HCT116 (cell line): ENCODE measurements around the gene NPNT. TPM values are rescaled to one million over a fixed set of nuclear protein-coding genes. Genes with fewer than 3 reads are reported as not detected.

Experiments
- ATAC-seq: fragments of 200-7000 bp; cut with Tn5 transposase; 2 replicates; pipeline ENCODE4 v1.9.1; 2020; ENCODE audit warnings: mild to moderate bottlenecking, moderate library complexity
- BruUV-seq: library from RNA; stranded (reverse); fragments of 400-500 nt; replicated peaks from 2 replicates; lab custom pipeline; 2021; lab: Mats Ljungman, UMichigan
- CTCF ChIA-PET: fragments of 300-600 bp; sonication (Branson Sonifier 250); formaldehyde crosslinking; loops from one replicate; lab custom pipeline; 2021; ENCODE audit warnings: antibody characterized with exemption; lab: Charles Lee
- POLR2A ChIA-PET: fragments of 300-600, 350-600 bp; sonication (Branson Sonifier 250); formaldehyde crosslinking; loops from one replicate; lab custom pipeline; 2021; ENCODE audit warnings: antibody characterized with exemption; lab: Charles Lee
- RAD21 ChIA-PET, 2 experiments: fragments of 300-600 bp; sonication (Branson Sonifier 250); formaldehyde crosslinking; loops; one replicate each; lab custom pipeline; 2023; ENCODE audit warnings: low total read pairs in 2 of 2; ENCODE audit not compliant: uncharacterized antibody in 2 of 2, unreplicated experiment in 2 of 2, low non-redundant PET in 1 of 2; lab: Charles Lee
- DNase-seq: peaks from one replicate; pipeline ENCODE4 v3.0.0-alpha.2; 2010; ENCODE audit warnings: low read depth, low spot score
- H2AFZ ChIP-seq: fragments of 200-600 bp; shearing (Covaris generic), sonication (generic); 2 replicates; pipeline ENCODE4 v1.6.1; 2017; ENCODE audit warnings: low read depth, mixed run types, mixed read lengths, antibody characterized with exemption, low read length; ENCODE audit not compliant: poor library complexity, severe bottlenecking
- H3K27ac ChIP-seq: 2 replicates; pipeline ENCODE4 v1.5.1; 2012; ENCODE audit warnings: low read depth, low read length
- H3K27me3 ChIP-seq: fragments of 200-600 bp; sonication (generic); 2 replicates; pipeline ENCODE4 v1.6.1; 2016; ENCODE audit warnings: mixed run types, low read length, mixed read lengths; ENCODE audit not compliant: insufficient read depth
- H3K36me3 ChIP-seq, 2 experiments: fragments of 200-500 bp in 1 of 2; fragments of 200-600 bp in 1 of 2; sonication (Bioruptor generic) in 1 of 2; sonication (generic) in 1 of 2; 2 replicates each; pipeline versions ENCODE4 v1.5.1 to v1.6.1; 2014 to 2016; ENCODE audit warnings: low read length in 2 of 2, inconsistent platforms in 1 of 2, mixed read lengths in 1 of 2, mixed run types in 1 of 2; ENCODE audit not compliant: insufficient read depth in 2 of 2, control insufficient read depth in 1 of 2
- H3K4me1 ChIP-seq, 2 experiments: fragments of 200-600 bp in 1 of 2; sonication (generic) in 1 of 2; 2 replicates each; pipeline versions ENCODE4 v1.5.1 to v1.6.1; 2012 to 2017; ENCODE audit warnings: low read length in 2 of 2, inconsistent platforms in 1 of 2, mild to moderate bottlenecking in 1 of 2, mixed read lengths in 1 of 2, mixed run types in 1 of 2, moderate library complexity in 1 of 2; ENCODE audit not compliant: insufficient read depth in 2 of 2, control insufficient read depth in 1 of 2
- H3K4me2 ChIP-seq: fragments of 200-600 bp; sonication (generic); 2 replicates; pipeline ENCODE4 v1.6.1; 2017; ENCODE audit warnings: mixed run types, low read length, mixed read lengths
- H3K4me3 ChIP-seq, 2 experiments: fragments of 200-600 bp in 1 of 2; sonication (generic) in 1 of 2; replicated peaks in 1 of 2; 2 replicates each; pipeline ENCODE4 v1.5.1; 2011 to 2016; ENCODE audit warnings: low read length in 2 of 2, control low read depth in 1 of 2, low read depth in 1 of 2, mild to moderate bottlenecking in 1 of 2, mixed read lengths in 1 of 2, mixed run types in 1 of 2
- H3K79me2 ChIP-seq: fragments of 200-600 bp; sonication (generic); 2 replicates; pipeline ENCODE4 v1.6.1; 2017; ENCODE audit warnings: mild to moderate bottlenecking, mixed run types, low read length, moderate library complexity, mixed read lengths; ENCODE audit not compliant: insufficient read depth
- H3K9ac ChIP-seq: fragments of 200-600 bp; sonication (generic); 2 replicates; pipeline ENCODE4 v1.6.1; 2016; ENCODE audit warnings: low read length, mixed read lengths
- H3K9me2 ChIP-seq: fragments of 200-600 bp; sonication (generic), shearing (Covaris generic); 2 replicates; pipeline ENCODE4 v1.6.1; 2017; ENCODE audit warnings: mixed run types, mild to moderate bottlenecking, moderate library complexity; ENCODE audit not compliant: insufficient read depth
- H3K9me3 ChIP-seq, 2 experiments: fragments of 200-500 bp in 1 of 2; fragments of 200-600 bp in 1 of 2; sonication (Bioruptor generic) in 1 of 2; sonication (generic) in 1 of 2; 2 replicates each; pipeline ENCODE4 v1.6.1; 2014 to 2017; ENCODE audit warnings: low read length in 2 of 2, mixed read lengths in 2 of 2, inconsistent platforms in 1 of 2, low read depth in 1 of 2, mild to moderate bottlenecking in 1 of 2, mixed run types in 1 of 2, moderate library complexity in 1 of 2; ENCODE audit not compliant: control insufficient read depth in 1 of 2, insufficient read depth in 1 of 2
- H4K20me1 ChIP-seq: fragments of 200-600 bp; sonication (generic), shearing (Covaris generic); 2 replicates; pipeline ENCODE4 v1.6.1; 2017; ENCODE audit warnings: mixed run types, mild to moderate bottlenecking, moderate library complexity; ENCODE audit not compliant: insufficient read depth
- CEBPB ChIP-seq: IDR thresholded peaks from 2 replicates; pipeline ENCODE4 v1.6.1; 2012; ENCODE audit warnings: low read depth
- FOSL1 ChIP-seq: IDR thresholded peaks from 2 replicates; pipeline ENCODE4 v1.6.1; 2012; ENCODE audit warnings: low read depth
- JUND ChIP-seq: IDR thresholded peaks from 2 replicates; pipeline ENCODE4 v1.6.1; 2012
- RAD21 ChIP-seq: IDR thresholded peaks from 2 replicates; pipeline ENCODE4 v1.6.1; 2012; ENCODE audit warnings: low read depth, mild to moderate bottlenecking
- SP1 ChIP-seq: IDR thresholded peaks from 2 replicates; pipeline ENCODE4 v1.6.1; 2012; ENCODE audit warnings: low read depth
- TCF7L2 ChIP-seq: IDR thresholded peaks from 2 replicates; pipeline ENCODE4 v1.7.0; 2011; ENCODE audit warnings: borderline replicate concordance, inconsistent platforms; ENCODE audit not compliant: insufficient read depth, insufficient read length; ENCODE audit errors: extremely low read depth
- ZFX ChIP-seq: fragments of 450-650 bp; IDR thresholded peaks from 2 replicates; pipeline ENCODE4 v1.6.1; 2017
- ZNF274 ChIP-seq: fragments of 200-500 bp; sonication (Bioruptor generic); IDR thresholded peaks from 2 replicates; pipeline ENCODE4 v1.6.1; 2014; ENCODE audit warnings: mild to moderate bottlenecking, low read depth, low read length, inconsistent platforms
- intact Hi-C: fragments of 100-400 bp; cut with micrococcal nuclease; formaldehyde crosslinking; loops from 2 replicates; pipeline ENCODE4 v1.10.0; 2022
- total RNA-seq: library from RNA; stranded (reverse); gene quantifications from one replicate; pipeline ENCODE4 v1.2.1, GENCODE V29; 2021; ENCODE audit not compliant: unreplicated experiment
- TF ChIP-seq, protein P1 (sequence below), 3 experiments: fragments of 200-600 bp in 1 of 3; sonication (generic) in 1 of 3; IDR thresholded peaks in 2 of 3; conservative IDR thresholded peaks in 1 of 3; 2 replicates each; pipeline ENCODE4 v1.5.1; 2012 to 2017; ENCODE audit warnings: low read depth in 2 of 3, low read length in 2 of 3, antibody characterized with exemption in 1 of 3, borderline replicate concordance in 1 of 3, control low read depth in 1 of 3, mild to moderate bottlenecking in 1 of 3, mixed read lengths in 1 of 3, mixed run types in 1 of 3, moderate library complexity in 1 of 3; ENCODE audit not compliant: insufficient read depth in 1 of 3

Gene NPNT
- total RNA-seq, 1 experiment from 2014 or later: 15.8 TPM

DNA sequence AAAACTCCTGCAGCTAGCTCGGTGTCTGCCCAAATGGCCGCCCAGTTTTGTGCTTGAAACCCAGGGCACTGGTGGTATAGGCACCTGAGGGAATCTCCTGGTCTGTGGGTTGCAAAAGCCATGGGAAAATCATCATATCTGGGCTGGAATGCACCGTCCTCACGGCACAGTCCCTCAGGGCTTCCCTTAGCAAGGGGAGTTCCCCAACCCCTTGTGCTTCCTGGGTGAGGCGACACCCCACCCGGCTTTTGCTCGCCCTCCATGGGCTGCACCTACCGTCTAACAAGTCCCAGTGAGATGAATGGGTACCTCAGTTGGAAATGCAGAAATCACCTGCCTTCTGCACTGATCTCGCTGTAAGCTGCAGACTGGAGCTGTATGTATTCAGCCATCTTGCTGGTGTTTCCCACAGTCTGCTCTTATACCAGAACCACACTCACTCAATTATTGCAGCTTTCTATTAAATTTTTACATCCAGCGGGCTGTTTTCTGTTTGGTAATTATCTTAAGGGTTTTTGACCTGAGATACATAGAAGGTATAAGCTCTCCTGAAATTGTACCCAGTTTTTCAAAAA, 36.7 kb upstream of the NPNT start:
- H4K20me1 ChIP-seq: no peaks in the 10 kb centered on the region
- ChIA-PET POLR2A (no interaction called here), RAD21 (no interaction called here)
- H3K9ac ChIP-seq: no peak overlapping the region
- H3K4me3 ChIP-seq: no peak overlapping the region
- H3K79me2 ChIP-seq: no peaks in the 10 kb centered on the region
- no peaks in the 10 kb centered on the region for H3K27me3 ChIP-seq
- peaks cover 0 to 13% of the 10 kb centered on the region in 2 experiments; a peak in 3 of 4 replicates for H3K4me1 ChIP-seq
- ATAC-seq: no peak
- H2AFZ ChIP-seq: no peak overlapping the region
- TF ChIP-seq, protein P1, sequence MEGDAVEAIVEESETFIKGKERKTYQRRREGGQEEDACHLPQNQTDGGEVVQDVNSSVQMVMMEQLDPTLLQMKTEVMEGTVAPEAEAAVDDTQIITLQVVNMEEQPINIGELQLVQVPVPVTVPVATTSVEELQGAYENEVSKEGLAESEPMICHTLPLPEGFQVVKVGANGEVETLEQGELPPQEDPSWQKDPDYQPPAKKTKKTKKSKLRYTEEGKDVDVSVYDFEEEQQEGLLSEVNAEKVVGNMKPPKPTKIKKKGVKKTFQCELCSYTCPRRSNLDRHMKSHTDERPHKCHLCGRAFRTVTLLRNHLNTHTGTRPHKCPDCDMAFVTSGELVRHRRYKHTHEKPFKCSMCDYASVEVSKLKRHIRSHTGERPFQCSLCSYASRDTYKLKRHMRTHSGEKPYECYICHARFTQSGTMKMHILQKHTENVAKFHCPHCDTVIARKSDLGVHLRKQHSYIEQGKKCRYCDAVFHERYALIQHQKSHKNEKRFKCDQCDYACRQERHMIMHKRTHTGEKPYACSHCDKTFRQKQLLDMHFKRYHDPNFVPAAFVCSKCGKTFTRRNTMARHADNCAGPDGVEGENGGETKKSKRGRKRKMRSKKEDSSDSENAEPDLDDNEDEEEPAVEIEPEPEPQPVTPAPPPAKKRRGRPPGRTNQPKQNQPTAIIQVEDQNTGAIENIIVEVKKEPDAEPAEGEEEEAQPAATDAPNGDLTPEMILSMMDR (IDR thresholded peaks at IDR 0.05 in 2 of 3, conservative IDR thresholded peaks at IDR 0.05 in 1 of 3; ENCODE audit: borderline replicate concordance in 1 of 3, insufficient read depth in 1 of 3, low read depth in 2 of 3, low read length in 2 of 3): no peak
- no peak for TF ChIP-seq ZNF274
- TF ChIP-seq ZFX: no peak
- no peak for TF ChIP-seq CEBPB
- no peak for TF ChIP-seq RAD21
- TF ChIP-seq, all 23 proteins: peak for 0
- no peak for DNase-seq
- CTCF ChIA-PET: no interaction called here
- Histone ChIP-seq H3K27ac (no peak overlapping the region), H3K4me2 (peak overlapping the region; percentile 50; the same call in 1 of the 2 replicates), H3K9me2 (no peaks in the 10 kb centered on the region), H3K36me3 (no peaks in the 10 kb centered on the region), H3K9me3 (no peaks in the 10 kb centered on the region)
- intact Hi-C loops: no loop called here
- no TSS peak for BruUV-seq

DNA sequence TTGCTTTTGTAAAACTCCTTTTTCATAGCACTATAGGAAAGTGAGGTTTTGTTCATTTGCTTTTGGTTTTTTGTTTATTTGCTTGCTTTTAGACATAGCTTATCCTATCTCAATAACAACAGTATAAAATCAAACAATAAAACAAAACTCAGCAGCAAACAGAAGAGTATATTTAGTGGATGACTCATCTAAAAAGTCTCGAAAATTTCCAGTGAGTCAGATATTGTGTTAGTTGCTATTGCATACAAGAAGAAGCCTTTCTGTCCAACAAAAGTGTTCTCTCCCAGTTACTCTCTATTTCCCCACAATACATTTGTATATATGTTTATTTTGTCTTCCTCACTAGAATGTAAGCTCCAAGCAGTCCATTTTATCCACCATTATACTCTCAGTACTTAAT, 36.0 kb upstream of the NPNT start:
- Histone ChIP-seq H3K9me2 (no peaks in the 10 kb centered on the region), H3K4me1 (peaks cover 0 to 13% of the 10 kb centered on the region in 2 experiments; a peak in 3 of 4 replicates), H3K4me2 (peak overlapping the region; percentile 50)
- no TSS peak for BruUV-seq
- intact Hi-C loops: no loop called here
- TF ChIP-seq JUND: peak; percentile 63
- TF ChIP-seq FOSL1: peak; percentile 77
- peak; percentile 35; the same call in 1 of the 2 replicates for TF ChIP-seq SP1
- TF ChIP-seq CEBPB: peak; percentile 39; the same call in 1 of the 2 replicates
- TF ChIP-seq TCF7L2: no peak
- TF ChIP-seq, all 23 proteins: peak for 4
- Histone ChIP-seq H3K27me3 (no peaks in the 10 kb centered on the region), H2AFZ (no peak overlapping the region), H3K27ac (no peak overlapping the region), H4K20me1 (no peaks in the 10 kb centered on the region), H3K9me3 (no peaks in the 10 kb centered on the region), H3K36me3 (no peaks in the 10 kb centered on the region), H3K9ac (no peak overlapping the region), H3K79me2 (no peaks in the 10 kb centered on the region), H3K4me3 (no peak overlapping the region)
- ChIA-PET RAD21 (no interaction called here), POLR2A (no interaction called here), CTCF (no interaction called here)
- DNase-seq: peak; percentile 26
- ATAC-seq: peak; percentile 32; the same call in 1 of the 2 replicates
